HEK293T (cell line): ENCODE results near the gene GAPDH.
"Not testable (repeated sequence)": the region's sequence is repeated elsewhere in the genome, so short reads cannot be mapped to it uniquely, and the experiment has no call there.

Experiments used
- ARNT ChIP-seq: fragments of 450-650 bp; IDR thresholded peaks from 2 replicates; pipeline ENCODE4 v1.6.1; 2017; ENCODE audit warnings: mild to moderate bottlenecking
- BHLHE40 ChIP-seq: fragments of 450-650 bp; IDR thresholded peaks from 2 replicates; pipeline ENCODE4 v1.6.1; 2016; ENCODE audit warnings: mild to moderate bottlenecking, moderate library complexity, borderline replicate concordance
- ELF4 ChIP-seq: fragments of 450-650 bp; IDR thresholded peaks from 2 replicates; pipeline ENCODE4 v1.6.1; 2017; ENCODE audit warnings: antibody characterized with exemption
- FOXK2 ChIP-seq: fragments of 450-650 bp; IDR thresholded peaks from 2 replicates; pipeline ENCODE4 v1.6.1; 2016; ENCODE audit warnings: mild to moderate bottlenecking
- FOXM1 ChIP-seq: fragments of 450-650 bp; IDR thresholded peaks from 2 replicates; pipeline ENCODE4 v1.6.1; 2017; ENCODE audit warnings: mild to moderate bottlenecking, borderline replicate concordance
- HDGF ChIP-seq: fragments of 450-650 bp; IDR thresholded peaks from 2 replicates; pipeline ENCODE4 v1.6.1; 2017; ENCODE audit warnings: antibody characterized with exemption, borderline replicate concordance
- SP1 ChIP-seq: fragments of 450-650 bp; IDR thresholded peaks from 2 replicates; pipeline ENCODE4 v1.6.1; 2017
- SUZ12 ChIP-seq: fragments of 450-650 bp; IDR thresholded peaks from 2 replicates; pipeline ENCODE4 v1.6.1; 2016; ENCODE audit warnings: mild to moderate bottlenecking
- TARDBP ChIP-seq: fragments of 450-650 bp; IDR thresholded peaks from 2 replicates; pipeline ENCODE4 v1.6.1; 2016
- ZNF384 ChIP-seq: fragments of 450-650 bp; IDR thresholded peaks from 2 replicates; pipeline ENCODE4 v1.6.1; 2016

DNA sequence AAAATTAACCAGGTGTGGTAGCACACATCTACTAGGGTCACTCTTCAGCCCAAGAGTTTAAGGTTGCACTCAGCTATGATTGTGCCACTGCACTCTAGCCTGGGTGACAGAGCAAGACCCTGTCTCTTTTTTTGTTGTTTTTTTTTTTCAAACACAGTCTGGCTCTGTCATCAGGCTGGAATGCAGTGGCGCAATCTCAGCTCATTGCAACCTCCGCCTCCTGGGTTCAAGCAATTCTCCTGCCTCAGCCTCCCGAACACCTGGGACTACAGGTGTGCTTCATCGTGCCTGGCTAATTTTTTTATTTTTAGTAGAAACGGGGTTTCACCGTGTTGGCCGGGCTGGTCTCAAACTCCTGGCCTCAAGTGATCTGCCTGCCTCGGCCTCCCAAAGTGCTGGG is 52.3 kb downstream of the GAPDH start:
- not testable (repeated sequence) for TF ChIP-seq TARDBP, FOXK2, SUZ12, FOXM1, BHLHE40, ELF4, ZNF384, ARNT, HDGF, SP1
